IMR-90 (cell line): Measurements from ENCODE around the gene DCAF6. TPM values are rescaled to one million over a fixed set of nuclear protein-coding genes. Genes with fewer than 3 reads are reported as not detected.

Source experiments
- ATAC-seq: fragments of 200-7000 bp; cut with Tn5 transposase; 2 replicates; pipeline ENCODE4 v1.9.1; 2020; ENCODE audit warnings: low read depth, mild to moderate bottlenecking, moderate library complexity
- BruUV-seq: library from RNA; stranded (reverse); fragments of 400-500 nt; replicated peaks from 2 replicates; lab custom pipeline; 2021; lab: Mats Ljungman, UMichigan
- CTCF ChIA-PET: fragments of 300-600 bp; formaldehyde crosslinking; extraction: SDS; loops from one replicate; lab custom pipeline; 2021; ENCODE audit warnings: antibody characterized with exemption; lab: Yijun Ruan, JAX
- POLR2A ChIA-PET: fragments of 300-600 bp; sonication (Branson Sonifier 250); formaldehyde crosslinking; loops from one replicate; lab custom pipeline; 2022; ENCODE audit warnings: antibody characterized with exemption; ENCODE audit not compliant: unreplicated experiment; lab: Charles Lee
- DNase-seq: peaks from one replicate; pipeline ENCODE4 v3.0.0; 2013
- H2AFZ ChIP-seq: replicated peaks from 2 replicates; pipeline ENCODE3; 2013; ENCODE audit warnings: low read length, mild to moderate bottlenecking; ENCODE audit not compliant: poor library complexity
- H2AK5ac ChIP-seq: 2 replicates; pipeline ENCODE4 v1.6.1; 2013; ENCODE audit warnings: low read depth, low read length, inconsistent platforms
- H2AK9ac ChIP-seq: replicated peaks from 2 replicates; pipeline ENCODE3; 2013; ENCODE audit warnings: mild to moderate bottlenecking, low read depth, low read length, moderate library complexity; ENCODE audit not compliant: poor library complexity
- H2BK120ac ChIP-seq: 2 replicates; pipeline ENCODE4 v1.6.1; 2013; ENCODE audit warnings: low read depth, low read length, inconsistent platforms
- H2BK15ac ChIP-seq: 3 replicates; pipeline ENCODE4 v1.6.1; 2013; ENCODE audit warnings: low read depth, low read length, inconsistent platforms
- H2BK20ac ChIP-seq: 2 replicates; pipeline ENCODE4 v1.6.1; 2013; ENCODE audit warnings: low read depth, mild to moderate bottlenecking, inconsistent platforms, low read length, moderate library complexity
- H2BK5ac ChIP-seq: 2 replicates; pipeline ENCODE4 v1.6.1; 2013; ENCODE audit warnings: mild to moderate bottlenecking, low read depth, low read length, inconsistent platforms; ENCODE audit not compliant: poor library complexity, severe bottlenecking
- H3K14ac ChIP-seq: replicated peaks from 2 replicates; pipeline ENCODE4 v1.6.1; 2013; ENCODE audit warnings: low read depth, low read length, inconsistent platforms
- H3K18ac ChIP-seq: 2 replicates; pipeline ENCODE4 v1.6.1; 2013; ENCODE audit warnings: low read depth, low read length, control low read depth
- H3K23ac ChIP-seq: 2 replicates; pipeline ENCODE4 v1.6.1; 2013; ENCODE audit warnings: low read depth, low read length, inconsistent platforms
- H3K27ac ChIP-seq: 2 replicates; pipeline ENCODE4 v1.5.1; 2013; ENCODE audit warnings: mild to moderate bottlenecking, control low read depth, low read length; ENCODE audit not compliant: insufficient read depth
- H3K27me3 ChIP-seq: 2 replicates; pipeline ENCODE4 v1.6.1; 2013; ENCODE audit warnings: low read length; ENCODE audit not compliant: control insufficient read depth, insufficient read depth
- H3K36me3 ChIP-seq: 2 replicates; pipeline ENCODE4 v1.6.1; 2013; ENCODE audit warnings: low read length, mixed read lengths; ENCODE audit not compliant: control insufficient read depth, insufficient read depth
- H3K4ac ChIP-seq: 2 replicates; pipeline ENCODE4 v1.6.1; 2013; ENCODE audit warnings: low read depth, low read length, inconsistent platforms
- H3K4me1 ChIP-seq: 2 replicates; pipeline ENCODE4 v1.6.1; 2013; ENCODE audit warnings: low read length, mixed read lengths; ENCODE audit not compliant: control insufficient read depth, insufficient read depth
- H3K4me2 ChIP-seq: 2 replicates; pipeline ENCODE4 v1.6.1; 2013; ENCODE audit warnings: low read depth, mild to moderate bottlenecking, control low read depth, low read length, moderate library complexity
- H3K4me3 ChIP-seq: 2 replicates; pipeline ENCODE4 v1.5.1; 2013; ENCODE audit warnings: low read depth, mild to moderate bottlenecking, control low read depth, low read length, moderate library complexity; ENCODE audit not compliant: insufficient read depth
- H3K56ac ChIP-seq: 2 replicates; pipeline ENCODE4 v1.6.1; 2013; ENCODE audit warnings: low read length, inconsistent platforms; ENCODE audit not compliant: insufficient read depth; ENCODE audit errors: extremely low read depth
- H3K79me1 ChIP-seq, 2 experiments: 2 replicates each; pipeline ENCODE4 v1.6.1; 2013; ENCODE audit warnings: low read length in 2 of 2, inconsistent platforms in 1 of 2, low read depth in 1 of 2
- H3K9ac ChIP-seq: 2 replicates; pipeline ENCODE4 v1.6.1; 2013; ENCODE audit warnings: low read depth, low read length, control low read depth
- H3K9me1 ChIP-seq: 2 replicates; pipeline ENCODE4 v1.6.1; 2013; ENCODE audit warnings: low read length, inconsistent platforms; ENCODE audit not compliant: insufficient read depth
- H3K9me3 ChIP-seq: 2 replicates; pipeline ENCODE4 v1.6.1; 2013; ENCODE audit warnings: low read length; ENCODE audit not compliant: control insufficient read depth, insufficient read depth
- H4K20me1 ChIP-seq: 2 replicates; pipeline ENCODE4 v1.6.1; 2013; ENCODE audit warnings: low read length, inconsistent platforms; ENCODE audit not compliant: insufficient read depth
- H4K5ac ChIP-seq: 2 replicates; pipeline ENCODE4 v1.6.1; 2013; ENCODE audit warnings: mild to moderate bottlenecking, low read depth, low read length, control low read depth
- H4K8ac ChIP-seq, 2 experiments: 2 replicates each; pipeline ENCODE4 v1.6.1; 2013; ENCODE audit warnings: low read depth in 2 of 2, low read length in 2 of 2, control low read depth in 1 of 2, inconsistent platforms in 1 of 2
- H4K91ac ChIP-seq: 2 replicates; pipeline ENCODE4 v1.6.1; 2013; ENCODE audit warnings: low read depth, low read length, inconsistent platforms; ENCODE audit not compliant: insufficient read depth
- BHLHE40 ChIP-seq: fragments of 150-350 bp; IDR thresholded peaks from 2 replicates; pipeline ENCODE4 v1.6.1; 2016; ENCODE audit warnings: mild to moderate bottlenecking, low read depth, low read length
- CEBPB ChIP-seq: IDR thresholded peaks from 2 replicates; pipeline ENCODE4 v1.6.1; 2012; ENCODE audit warnings: low read depth, low read length, improper control_type of control experiment
- CHD1 ChIP-seq: IDR thresholded peaks from 2 replicates; pipeline ENCODE4 v1.6.1; 2012; ENCODE audit warnings: low read depth, low read length, improper control_type of control experiment
- FOS ChIP-seq: fragments of 150-350 bp; IDR thresholded peaks from 2 replicates; pipeline ENCODE4 v1.6.1; 2016; ENCODE audit warnings: low read depth, low read length
- MAFK ChIP-seq: IDR thresholded peaks from 2 replicates; pipeline ENCODE4 v1.6.1; 2012; ENCODE audit warnings: low read depth, low read length, improper control_type of control experiment
- MAZ ChIP-seq: IDR thresholded peaks from 2 replicates; pipeline ENCODE4 v1.6.1; 2012; ENCODE audit warnings: low read depth, mild to moderate bottlenecking, low read length, improper control_type of control experiment, moderate library complexity, borderline replicate concordance
- MXI1 ChIP-seq: IDR thresholded peaks from 2 replicates; pipeline ENCODE4 v1.6.1; 2012; ENCODE audit warnings: low read depth, mild to moderate bottlenecking, low read length, moderate library complexity, borderline replicate concordance
- NFE2L2 ChIP-seq: fragments of 150-350 bp; IDR thresholded peaks from 2 replicates; pipeline ENCODE4 v1.6.1; 2016; ENCODE audit warnings: low read depth, mild to moderate bottlenecking, low read length
- POLR2A ChIP-seq: IDR thresholded peaks from 2 replicates; pipeline ENCODE4 v1.6.1; 2012; ENCODE audit warnings: mild to moderate bottlenecking, low read depth, low read length
- RAD21 ChIP-seq: IDR thresholded peaks from 2 replicates; pipeline ENCODE4 v1.6.1; 2012; ENCODE audit warnings: low read length, improper control_type of control experiment
- RCOR1 ChIP-seq: IDR thresholded peaks from 2 replicates; pipeline ENCODE4 v1.6.1; 2012; ENCODE audit warnings: mild to moderate bottlenecking, low read length, improper control_type of control experiment; ENCODE audit not compliant: insufficient replicate concordance
- RFX5 ChIP-seq: IDR thresholded peaks from 2 replicates; pipeline ENCODE4 v1.8.0; 2012; ENCODE audit warnings: low read depth, mild to moderate bottlenecking, low read length, moderate library complexity
- SMC3 ChIP-seq: fragments of 150-350 bp; IDR thresholded peaks from 2 replicates; pipeline ENCODE4 v1.6.1; 2016; ENCODE audit warnings: low read depth, mild to moderate bottlenecking, antibody characterized with exemption, low read length, moderate library complexity
- WGBS, 2 experiments: methylation state at CpG; one replicate each; pipeline versions ENCODE4 v1.1.5 to v1.1.7; 2013; ENCODE audit warnings: missing lambda C conversion rate in 2 of 2; ENCODE audit not compliant: insufficient read length in 1 of 2; ENCODE audit errors: extremely low coverage in 2 of 2; 5-methylcytosine and 5-hydroxymethylcytosine counted together
- dilution Hi-C: fragments of 300-500 bp; cut with HindIII; formaldehyde crosslinking; loops from one replicate; pipeline ENCODE4 v1.14.3; 2018; ENCODE audit warnings: low sequenced_read_pairs; ENCODE audit not compliant: unreplicated experiment
- in situ Hi-C: fragments of 300-500 bp; cut with MboI; formaldehyde crosslinking; loops from 3 replicates; pipeline ENCODE4 v1.14.3; 2019; ENCODE audit warnings: low sequenced_read_pairs, inconsistent platforms, mixed read lengths
- intact Hi-C: fragments of 100-400 bp; cut with micrococcal nuclease; formaldehyde crosslinking; loops from 2 replicates; pipeline ENCODE4 v1.10.0; 2022
- polyA plus RNA-seq, 3 experiments: library from polyadenylated mRNA; depleted of rRNA; stranded (reverse); fragments of >200 nt; gene quantifications; 2 replicates each; pipeline ENCODE4 v1.2.3, GENCODE V29; 2012; ENCODE audit warnings: low replicate concordance in 1 of 3
- total RNA-seq: library from RNA; depleted of rRNA; stranded (reverse); fragments of >200 nt; gene quantifications from 2 replicates; pipeline ENCODE4 v1.2.3, GENCODE V29; 2012
- TF ChIP-seq, protein P1 (sequence below): conservative IDR thresholded peaks from 2 replicates; pipeline ENCODE4 v1.5.1; 2012; ENCODE audit warnings: mild to moderate bottlenecking, low read depth, low read length, improper control_type of control experiment
- TF ChIP-seq, protein P2 (sequence below): fragments of 150-350 bp; IDR thresholded peaks from 2 replicates; pipeline ENCODE4 v1.6.1; 2017; ENCODE audit warnings: mild to moderate bottlenecking, antibody characterized with exemption, low read length, low read depth
- TF ChIP-seq, protein P3 (sequence below): fragments of 150-350 bp; IDR thresholded peaks from 2 replicates; pipeline ENCODE4 v1.6.1; 2016; ENCODE audit warnings: low read depth, mild to moderate bottlenecking, low read length, moderate library complexity, borderline replicate concordance

Gene DCAF6
- total and polyA plus RNA-seq, 2 of the 4 experiments (the other 2 are of a cell fraction): 60.4 to 88.7 TPM

DNA sequence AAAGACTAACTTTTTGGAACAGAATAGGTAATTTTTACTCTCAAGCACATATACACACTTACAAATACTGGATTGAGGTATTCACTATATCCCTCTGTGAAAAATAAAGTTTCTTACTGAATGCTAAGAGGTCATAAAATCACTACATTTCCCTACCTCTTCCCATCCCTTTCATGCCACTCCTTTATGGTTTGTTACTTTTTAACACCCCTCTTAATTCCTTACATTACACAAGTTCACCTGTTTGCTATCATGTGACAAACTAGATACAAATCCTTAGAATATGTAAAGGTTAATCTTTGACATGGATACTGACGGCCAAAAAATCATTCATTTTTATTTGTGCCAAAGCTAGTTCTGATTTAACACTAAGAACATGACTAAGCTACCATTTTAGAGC is 6.8 kb upstream of the DCAF6 start:
- Histone ChIP-seq H3K23ac (no peak overlapping the region), H3K4me3 (no peak overlapping the region), H4K20me1 (no peaks in the 10 kb centered on the region; the same call in 1 of the 2 replicates), H3K9ac (no peak overlapping the region), H3K56ac (no peak overlapping the region), H2BK5ac (no peak overlapping the region), H2BK20ac (no peak overlapping the region), H3K4ac (no peak overlapping the region), H3K14ac (no peak overlapping the region), H4K91ac (no peak overlapping the region), H2AK5ac (no peak overlapping the region), H3K9me1 (no peaks in the 10 kb centered on the region), H2AK9ac (no peak overlapping the region), H4K8ac (no peak overlapping the region), H3K27ac (no peak overlapping the region), H3K27me3 (no peaks in the 10 kb centered on the region), H3K4me2 (no peak overlapping the region), H3K4me1 (no peaks in the 10 kb centered on the region), H2BK120ac (no peak overlapping the region), H2BK15ac (no peak overlapping the region), H3K36me3 (no peaks in the 10 kb centered on the region; the same call in 1 of the 2 replicates), H3K18ac (no peak overlapping the region), H3K79me1 (peaks cover 8 to 39% of the 10 kb centered on the region in 2 experiments; a peak in 2 of 4 replicates), H4K5ac (no peak overlapping the region), H3K9me3 (no peaks in the 10 kb centered on the region), H2AFZ (no peak overlapping the region)
- ChIA-PET POLR2A (no interaction called here), CTCF (no interaction called here)
- no TSS peak for BruUV-seq
- dilution Hi-C loops: no loop called here
- ATAC-seq (no peak), DNase-seq (no peak)
- intact Hi-C loops: no loop called here
- in situ Hi-C loops: no loop called here
- WGBS, 2 experiments: no CpG with 5 or more reads among the region's 1 CpG
- no peak for TF ChIP-seq MAZ
- TF ChIP-seq, protein P1, sequence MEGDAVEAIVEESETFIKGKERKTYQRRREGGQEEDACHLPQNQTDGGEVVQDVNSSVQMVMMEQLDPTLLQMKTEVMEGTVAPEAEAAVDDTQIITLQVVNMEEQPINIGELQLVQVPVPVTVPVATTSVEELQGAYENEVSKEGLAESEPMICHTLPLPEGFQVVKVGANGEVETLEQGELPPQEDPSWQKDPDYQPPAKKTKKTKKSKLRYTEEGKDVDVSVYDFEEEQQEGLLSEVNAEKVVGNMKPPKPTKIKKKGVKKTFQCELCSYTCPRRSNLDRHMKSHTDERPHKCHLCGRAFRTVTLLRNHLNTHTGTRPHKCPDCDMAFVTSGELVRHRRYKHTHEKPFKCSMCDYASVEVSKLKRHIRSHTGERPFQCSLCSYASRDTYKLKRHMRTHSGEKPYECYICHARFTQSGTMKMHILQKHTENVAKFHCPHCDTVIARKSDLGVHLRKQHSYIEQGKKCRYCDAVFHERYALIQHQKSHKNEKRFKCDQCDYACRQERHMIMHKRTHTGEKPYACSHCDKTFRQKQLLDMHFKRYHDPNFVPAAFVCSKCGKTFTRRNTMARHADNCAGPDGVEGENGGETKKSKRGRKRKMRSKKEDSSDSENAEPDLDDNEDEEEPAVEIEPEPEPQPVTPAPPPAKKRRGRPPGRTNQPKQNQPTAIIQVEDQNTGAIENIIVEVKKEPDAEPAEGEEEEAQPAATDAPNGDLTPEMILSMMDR: no peak
- TF ChIP-seq, protein P2, sequence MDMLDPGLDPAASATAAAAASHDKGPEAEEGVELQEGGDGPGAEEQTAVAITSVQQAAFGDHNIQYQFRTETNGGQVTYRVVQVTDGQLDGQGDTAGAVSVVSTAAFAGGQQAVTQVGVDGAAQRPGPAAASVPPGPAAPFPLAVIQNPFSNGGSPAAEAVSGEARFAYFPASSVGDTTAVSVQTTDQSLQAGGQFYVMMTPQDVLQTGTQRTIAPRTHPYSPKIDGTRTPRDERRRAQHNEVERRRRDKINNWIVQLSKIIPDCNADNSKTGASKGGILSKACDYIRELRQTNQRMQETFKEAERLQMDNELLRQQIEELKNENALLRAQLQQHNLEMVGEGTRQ: no peak
- no peak for TF ChIP-seq POLR2A
- no peak for TF ChIP-seq SMC3
- TF ChIP-seq FOS: no peak
- no peak for TF ChIP-seq MAFK
- no peak for TF ChIP-seq BHLHE40
- TF ChIP-seq RFX5: no peak
- no peak for TF ChIP-seq CEBPB
- TF ChIP-seq CHD1: no peak
- no peak for TF ChIP-seq NFE2L2
- TF ChIP-seq MXI1: no peak
- TF ChIP-seq RAD21: no peak
- TF ChIP-seq, protein P3, sequence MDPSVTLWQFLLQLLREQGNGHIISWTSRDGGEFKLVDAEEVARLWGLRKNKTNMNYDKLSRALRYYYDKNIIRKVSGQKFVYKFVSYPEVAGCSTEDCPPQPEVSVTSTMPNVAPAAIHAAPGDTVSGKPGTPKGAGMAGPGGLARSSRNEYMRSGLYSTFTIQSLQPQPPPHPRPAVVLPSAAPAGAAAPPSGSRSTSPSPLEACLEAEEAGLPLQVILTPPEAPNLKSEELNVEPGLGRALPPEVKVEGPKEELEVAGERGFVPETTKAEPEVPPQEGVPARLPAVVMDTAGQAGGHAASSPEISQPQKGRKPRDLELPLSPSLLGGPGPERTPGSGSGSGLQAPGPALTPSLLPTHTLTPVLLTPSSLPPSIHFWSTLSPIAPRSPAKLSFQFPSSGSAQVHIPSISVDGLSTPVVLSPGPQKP: no peak
- no peak for TF ChIP-seq RCOR1
